HG03432 (cell line): ENCODE data around the gene RANBP3L.
"Not testable (repeated sequence)": the region's sequence is repeated elsewhere in the genome, so short reads cannot be mapped to it uniquely, and the experiment has no call there.

Experiments used
- ATAC-seq: cut with Tn5 transposase; IDR thresholded peaks from one replicate; pipeline ENCODE4 v1.9.1; 2021; ENCODE audit warnings: mild to moderate bottlenecking, moderate library complexity; ENCODE audit not compliant: unreplicated experiment

Gene RANBP3L

DNA sequence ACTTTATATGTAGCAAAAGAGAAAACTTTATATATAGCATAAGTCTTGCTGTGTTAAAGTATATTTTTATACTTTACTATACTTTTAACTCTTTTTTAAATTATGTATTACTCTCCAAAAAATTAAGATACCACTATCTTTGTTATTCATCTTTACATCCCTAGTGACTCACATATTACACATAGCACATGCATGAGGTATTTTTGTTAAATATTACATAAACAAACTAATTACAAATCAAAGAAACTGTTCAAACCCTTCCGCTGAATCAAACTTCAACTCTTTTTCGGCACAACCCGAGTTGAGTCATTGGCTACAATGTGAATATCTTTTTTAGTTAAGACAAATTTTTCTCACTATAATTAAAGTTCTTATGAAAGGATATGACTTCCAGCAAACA is 92.0 kb downstream of the RANBP3L start:
- ATAC-seq: no peak

DNA sequence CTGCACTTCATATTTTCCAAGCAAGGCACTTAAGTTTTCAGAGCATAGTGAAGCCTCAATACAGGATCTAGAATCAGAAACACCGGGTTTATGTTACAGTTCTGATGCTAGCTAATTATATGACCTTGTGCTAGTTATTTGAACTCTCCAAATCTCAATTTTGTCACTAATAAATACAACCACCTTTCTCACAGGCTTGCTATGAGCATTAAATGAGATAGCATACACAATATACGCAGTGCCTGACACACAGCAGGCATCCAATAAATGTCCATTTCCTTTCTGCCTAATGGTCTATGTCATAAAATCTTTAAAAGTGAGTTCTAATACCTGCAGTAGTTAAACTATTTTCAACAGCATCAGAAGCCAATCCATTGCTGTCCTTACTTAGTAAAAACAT is 92.9 kb downstream of the RANBP3L start:
- no peak for ATAC-seq

DNA sequence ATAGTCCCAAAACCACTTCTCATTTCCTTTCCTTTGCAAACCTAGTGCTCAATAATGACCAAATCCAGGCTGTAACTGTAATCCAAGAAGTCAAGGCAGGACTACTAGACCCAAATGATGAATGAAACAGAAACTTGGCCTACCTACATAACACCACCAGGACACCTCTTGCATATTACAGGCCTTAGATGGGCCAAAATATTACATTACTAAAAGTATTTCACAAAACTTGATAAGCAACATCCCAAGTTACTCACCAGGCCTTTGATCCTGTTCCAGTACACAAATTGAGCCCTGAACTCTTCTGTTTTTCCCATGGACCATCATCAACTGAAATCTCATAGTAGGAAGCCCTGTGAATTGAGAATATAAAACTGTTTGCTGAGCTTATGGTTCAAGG is 94.8 kb downstream of the RANBP3L start:
- ATAC-seq: no peak

DNA sequence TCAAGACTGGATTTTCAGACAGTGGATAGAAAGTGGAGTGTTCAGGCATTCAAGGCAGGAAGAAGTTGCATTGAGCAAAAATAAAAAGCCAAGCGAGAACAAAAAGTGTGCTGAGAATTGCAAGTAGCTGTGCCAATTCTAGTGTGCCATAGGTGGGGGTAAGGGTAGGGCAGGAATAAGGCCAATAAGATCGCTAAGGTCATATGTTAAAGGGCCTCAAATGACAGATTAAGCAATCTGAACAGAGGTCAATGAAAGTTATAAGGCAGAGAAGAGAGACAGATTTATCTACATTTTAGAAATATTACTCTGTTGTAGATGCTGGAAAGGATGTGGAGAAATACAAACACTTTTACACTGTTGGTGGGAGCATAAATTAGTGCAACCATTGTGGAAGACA is 96.4 kb downstream of the RANBP3L start:
- no peak for ATAC-seq

DNA sequence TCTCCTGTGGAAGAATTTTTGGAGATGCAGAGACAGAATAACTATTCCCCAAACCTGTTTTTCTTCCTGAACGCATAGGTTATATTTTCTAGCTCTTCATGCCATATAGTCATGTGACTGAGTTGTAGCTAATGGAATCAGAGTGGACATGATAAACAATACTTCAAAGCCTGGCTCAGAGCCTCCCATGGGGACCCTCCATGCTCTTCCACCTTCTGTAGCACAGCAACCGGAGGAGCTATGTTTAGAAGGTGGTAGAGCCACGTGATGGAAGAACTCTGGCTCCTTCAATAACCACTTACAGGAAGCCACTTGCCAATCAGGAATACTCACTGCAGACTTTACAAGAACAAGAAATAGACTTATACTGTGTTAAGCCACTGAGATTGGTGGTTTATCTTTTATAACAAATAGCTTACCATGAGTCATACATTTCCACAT is 99.2 kb downstream of the RANBP3L start:
- no peak for ATAC-seq

DNA sequence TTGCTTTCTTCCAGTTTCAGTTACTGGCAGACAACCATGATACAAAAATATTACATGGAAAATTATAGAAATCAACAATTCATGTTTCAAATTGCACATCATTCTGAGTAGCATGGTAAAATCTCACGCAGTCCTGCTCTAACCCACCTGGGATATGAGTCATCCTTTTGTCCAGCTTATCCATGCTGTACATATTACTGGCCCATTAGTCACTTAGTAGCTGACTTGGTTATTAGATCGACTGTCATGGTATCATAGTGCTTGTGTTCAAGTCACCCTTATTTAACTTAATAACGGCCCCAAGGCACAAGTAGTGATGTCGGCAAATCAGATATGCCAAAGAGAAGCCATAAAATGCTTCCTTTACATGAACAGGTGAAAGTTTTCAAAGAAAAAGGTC is 101.2 kb downstream of the RANBP3L start:
- no peak for ATAC-seq

DNA sequence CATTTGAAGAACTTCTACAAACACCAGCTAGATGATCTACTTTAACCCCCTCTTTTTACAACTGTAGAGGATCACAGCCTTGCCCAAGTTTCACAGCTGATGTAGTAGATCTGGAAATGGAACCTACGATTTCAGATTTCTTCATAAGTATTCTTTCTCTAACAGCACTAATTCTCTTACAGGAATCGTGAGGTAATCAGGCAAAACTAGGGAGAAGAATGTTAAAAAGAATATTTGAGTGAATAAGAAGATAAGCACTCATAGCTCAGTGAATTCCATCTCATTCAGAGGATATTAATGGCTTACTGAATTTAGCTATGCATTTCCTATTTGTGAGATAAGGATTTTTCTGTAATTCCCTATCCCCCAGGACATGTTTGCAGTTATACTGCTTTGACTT is 102.1 kb downstream of the RANBP3L start:
- ATAC-seq: no peak

DNA sequence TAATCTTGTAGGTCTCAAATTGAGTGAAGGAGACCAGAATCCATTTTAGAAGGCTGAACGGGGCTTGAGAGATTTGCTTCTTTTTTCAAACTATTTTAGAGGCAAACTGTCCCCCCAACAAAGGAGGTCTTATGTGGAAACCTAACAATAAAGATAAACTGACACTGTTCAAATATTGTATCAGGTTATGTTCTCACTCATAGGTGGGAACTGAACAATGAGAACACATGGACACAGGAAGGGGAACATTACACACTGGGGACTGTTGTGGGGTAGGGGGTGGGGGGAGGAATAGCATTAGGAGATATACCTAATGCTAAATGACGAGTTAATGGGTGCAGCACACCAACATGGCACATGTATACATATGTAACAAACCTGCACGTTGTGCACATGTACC is 102.9 kb downstream of the RANBP3L start:
- ATAC-seq: not testable (repeated sequence)
